ENCODE measurements around the gene MDM2. TPM values are rescaled to one million over a fixed set of nuclear protein-coding genes. Genes with fewer than 3 reads are reported as not detected.

Gene MDM2
- total RNA-seq, 4 donors from 2014 or later, result 47.5 to 79.2 (median 57.4) TPM

- Histone ChIP-seq H3K27ac (no peak overlapping the region), H3K4me3 (no peak overlapping the region), H3K27me3 (no peaks in the 10 kb centered on the region), H3K9me3 (no peaks in the 10 kb centered on the region), H3K36me3 (peaks cover 0 to 20% of the 10 kb centered on the region in 2 donors), H3K4me1 (no peaks in the 10 kb centered on the region)
- ATAC-seq, result no peak
- no peak for TF ChIP-seq POLR2AphosphoS5 (IDR thresholded peaks at IDR 0.05)
- no peak for TF ChIP-seq POLR2A (IDR thresholded peaks at IDR 0.05)
- no peak for TF ChIP-seq CTCF (IDR thresholded peaks at IDR 0.05)
- no peak for TF ChIP-seq EP300 (IDR thresholded peaks at IDR 0.05)
- WGBS, 2 donors (ENCODE audit: low coverage in 1 of 2), result 75 to 78% methylated on average over 4 to 5 of the region's 6 CpGs
Observed at GRCh38 chr12:68871921-68872320, 63.9 kb downstream of the MDM2 start.

- peaks cover 0 to 20% of the 10 kb centered on the region in 2 donors for H3K36me3 ChIP-seq
- 71 to 96% methylated on average over 2 to 4 of the region's 4 CpGs for WGBS, 2 donors (ENCODE audit: low coverage in 1 of 2)
- no peaks in the 10 kb centered on the region for H3K4me1 ChIP-seq
- H3K27me3 ChIP-seq, result no peaks in the 10 kb centered on the region
- no peak overlapping the region for H3K4me3 ChIP-seq
- peaks cover 0 to 3% (median 0%) of the 10 kb centered on the region in 3 donors for H3K9me3 ChIP-seq
- TF ChIP-seq POLR2AphosphoS5 (IDR thresholded peaks at IDR 0.05) (no peak), CTCF (IDR thresholded peaks at IDR 0.05) (no peak), POLR2A (IDR thresholded peaks at IDR 0.05) (no peak), EP300 (IDR thresholded peaks at IDR 0.05) (no peak)
- ATAC-seq, result no peak
- H3K27ac ChIP-seq, result no peak overlapping the region
Observed at GRCh38 chr12:68873316-68873715, 65.3 kb downstream of the MDM2 start.

GRCh38 chr12:68876461-68876860 lies 68.5 kb downstream of the MDM2 start:
- H3K4me1 ChIP-seq, result no peaks in the 10 kb centered on the region
- WGBS, 2 donors (ENCODE audit: low coverage in 1 of 2), result no CpG with 5 or more reads among the region's 4 CpGs
- no peaks in the 10 kb centered on the region for H3K27me3 ChIP-seq
- H3K36me3 ChIP-seq, result peaks cover 0 to 3% of the 10 kb centered on the region in 2 donors
- no peak overlapping the region for H3K27ac ChIP-seq
- H3K9me3 ChIP-seq, result peaks cover 0 to 10% (median 0%) of the 10 kb centered on the region in 3 donors
- TF ChIP-seq EP300 (IDR thresholded peaks at IDR 0.05) (no peak), CTCF (IDR thresholded peaks at IDR 0.05) (no peak), POLR2A (IDR thresholded peaks at IDR 0.05) (no peak), POLR2AphosphoS5 (IDR thresholded peaks at IDR 0.05) (no peak)
- no peak overlapping the region for H3K4me3 ChIP-seq
- no peak for ATAC-seq

GRCh38 chr12:68877583-68877982 lies 69.6 kb downstream of the MDM2 start:
- 91 to 98% methylated on average over 4 of the region's 4 CpGs for WGBS, 2 donors (ENCODE audit: low coverage in 1 of 2)
- Histone ChIP-seq H3K36me3 (no peaks in the 10 kb centered on the region), H3K4me3 (no peak overlapping the region), H3K27me3 (no peaks in the 10 kb centered on the region), H3K9me3 (peaks cover 0 to 10% (median 0%) of the 10 kb centered on the region in 3 donors), H3K27ac (no peak overlapping the region), H3K4me1 (no peaks in the 10 kb centered on the region)
- no peak for TF ChIP-seq EP300 (IDR thresholded peaks at IDR 0.05)
- TF ChIP-seq POLR2AphosphoS5 (IDR thresholded peaks at IDR 0.05), result no peak
- ATAC-seq, result no peak

- H3K27ac ChIP-seq, result no peak overlapping the region
- ATAC-seq, result no peak
- 96 to 98% methylated on average over 4 of the region's 4 CpGs for WGBS, 2 donors (ENCODE audit: low coverage in 1 of 2)
- no peak overlapping the region for H3K4me3 ChIP-seq
- H3K36me3 ChIP-seq, result no peaks in the 10 kb centered on the region
- peaks cover 0 to 10% (median 0%) of the 10 kb centered on the region in 3 donors for H3K9me3 ChIP-seq
- no peaks in the 10 kb centered on the region for H3K4me1 ChIP-seq
- no peaks in the 10 kb centered on the region for H3K27me3 ChIP-seq
- no peak for TF ChIP-seq POLR2AphosphoS5 (IDR thresholded peaks at IDR 0.05)
- TF ChIP-seq EP300 (IDR thresholded peaks at IDR 0.05), result no peak
- TF ChIP-seq CTCF (IDR thresholded peaks at IDR 0.05), result no peak
- TF ChIP-seq POLR2A (IDR thresholded peaks at IDR 0.05), result no peak
Observed at GRCh38 chr12:68878283-68878682, 70.3 kb downstream of the MDM2 start.

Measured in gastroesophageal sphincter (tissue), 4 donors.